C4-2B (cell line): ENCODE results near the gene KIF1B.

Experiments used
- CTCF ChIP-seq: fragments of 450-650 bp; conservative IDR thresholded peaks from 2 replicates; pipeline ENCODE4 v1.5.1; 2017; ENCODE audit warnings: mild to moderate bottlenecking
- ZFX ChIP-seq: fragments of 450-650 bp; IDR thresholded peaks from 2 replicates; pipeline ENCODE4 v1.6.1; 2017

GRCh38 chr1:10378081-10378841, 167.9 kb downstream of the KIF1B start:
- TF ChIP-seq CTCF: no peak
- TF ChIP-seq ZFX: no peak
